ENCODE measurements around the gene PDXK.

PDXK gene

GRCh38 chr21:43723648-43724047 lies 4.7 kb downstream of the PDXK start:
- no peak for DNase-seq (ENCODE audit: low spot score)

- no peak for DNase-seq (ENCODE audit: low spot score)
Observed at GRCh38 chr21:43726686-43727518, 8.0 kb downstream of the PDXK start.

- DNase-seq (ENCODE audit: low spot score) = no peak
Observed at GRCh38 chr21:43727519-43728153, 8.7 kb downstream of the PDXK start.

- DNase-seq (ENCODE audit: low spot score) = no peak
Observed at GRCh38 chr21:43728154-43728466, 9.2 kb downstream of the PDXK start.

GRCh38 chr21:43728467-43729390 lies 9.8 kb downstream of the PDXK start:
- DNase-seq (ENCODE audit: low spot score) = peak; percentile 63

- no peak for DNase-seq (ENCODE audit: low spot score)
Observed at GRCh38 chr21:43731476-43731875, 12.5 kb downstream of the PDXK start.

- DNase-seq (ENCODE audit: low spot score) = no peak
Observed at GRCh38 chr21:43731891-43732711, 13.2 kb downstream of the PDXK start.

- no peak for DNase-seq (ENCODE audit: low spot score)
Observed at GRCh38 chr21:43733060-43733459, 14.1 kb downstream of the PDXK start.

GRCh38 chr21:43733529-43734071 lies 14.7 kb downstream of the PDXK start:
- no peak for DNase-seq (ENCODE audit: low spot score)

GRCh38 chr21:43734131-43734927 lies 15.4 kb downstream of the PDXK start:
- no peak for DNase-seq (ENCODE audit: low spot score)

- DNase-seq (ENCODE audit: low spot score) = no peak
Observed at GRCh38 chr21:43734928-43735229, 15.9 kb downstream of the PDXK start.

- DNase-seq (ENCODE audit: low spot score) = no peak
Observed at GRCh38 chr21:43735236-43736091, 16.5 kb downstream of the PDXK start.

- DNase-seq (ENCODE audit: low spot score) = no peak
Observed at GRCh38 chr21:43736224-43736883, 17.4 kb downstream of the PDXK start.

- DNase-seq (ENCODE audit: low spot score) = no peak
Observed at GRCh38 chr21:43737158-43737950, 18.4 kb downstream of the PDXK start.

- DNase-seq (ENCODE audit: low spot score) = no peak
Observed at GRCh38 chr21:43739621-43740435, 20.9 kb downstream of the PDXK start.

GRCh38 chr21:43740497-43741156 lies 21.7 kb downstream of the PDXK start:
- DNase-seq (ENCODE audit: low spot score) = no peak

Measured in CD4-positive, alpha-beta T cell treated with Interleukin-6 at 100 ng/mL for 8 hours (primary cell).